Bronchial epithelial cell (primary cell): Measurements from ENCODE around the gene IGF1. TPM values are rescaled to one million over a fixed set of nuclear protein-coding genes. Genes with fewer than 3 reads are reported as not detected.
"Not testable (repeated sequence)": the region's sequence is repeated elsewhere in the genome, so short reads cannot be mapped to it uniquely, and the experiment has no call there.

Source experiments
- DNase-seq: peaks from one replicate; pipeline ENCODE4 v3.0.0-alpha.2; 2010; ENCODE audit warnings: low read depth
- FAIRE-seq: peaks from 2 replicates; lab custom pipeline; 2011; peaks lifted over from hg19 to GRCh38; lab: Jason Lieb, UNC
- H3K27me3 ChIP-seq: 2 replicates; pipeline ENCODE4 v1.5.1; 2011; ENCODE audit warnings: low read length; ENCODE audit not compliant: control insufficient read depth, insufficient read depth
- H3K36me3 ChIP-seq: 2 replicates; pipeline ENCODE4 v1.5.1; 2011; ENCODE audit warnings: low read length; ENCODE audit not compliant: control insufficient read depth, insufficient read depth
- H3K4me3 ChIP-seq: 2 replicates; pipeline ENCODE4 v1.5.1; 2011; ENCODE audit warnings: mild to moderate bottlenecking, low read depth, low read length, control low read depth
- total RNA-seq: library from RNA; depleted of rRNA; stranded (reverse); fragments of >200 nt; gene quantifications from 2 replicates; pipeline ENCODE4 v1.2.1, GENCODE V29; 2014
- TF ChIP-seq, protein P1 (sequence below): IDR thresholded peaks from 2 replicates; pipeline ENCODE4 v1.5.1; 2011; ENCODE audit warnings: mild to moderate bottlenecking, moderate library complexity, low read length, control low read depth, inconsistent platforms; ENCODE audit not compliant: insufficient read depth, severe bottlenecking

The IGF1 gene
- total RNA-seq, 1 donor from 2014 or later, result 0.26 TPM

- Histone ChIP-seq H3K27me3 (no peaks in the 10 kb centered on the region), H3K36me3 (no peaks in the 10 kb centered on the region), H3K4me3 (no peak overlapping the region)
- FAIRE-seq (no peak), DNase-seq (no peak)
- TF ChIP-seq, protein P1, sequence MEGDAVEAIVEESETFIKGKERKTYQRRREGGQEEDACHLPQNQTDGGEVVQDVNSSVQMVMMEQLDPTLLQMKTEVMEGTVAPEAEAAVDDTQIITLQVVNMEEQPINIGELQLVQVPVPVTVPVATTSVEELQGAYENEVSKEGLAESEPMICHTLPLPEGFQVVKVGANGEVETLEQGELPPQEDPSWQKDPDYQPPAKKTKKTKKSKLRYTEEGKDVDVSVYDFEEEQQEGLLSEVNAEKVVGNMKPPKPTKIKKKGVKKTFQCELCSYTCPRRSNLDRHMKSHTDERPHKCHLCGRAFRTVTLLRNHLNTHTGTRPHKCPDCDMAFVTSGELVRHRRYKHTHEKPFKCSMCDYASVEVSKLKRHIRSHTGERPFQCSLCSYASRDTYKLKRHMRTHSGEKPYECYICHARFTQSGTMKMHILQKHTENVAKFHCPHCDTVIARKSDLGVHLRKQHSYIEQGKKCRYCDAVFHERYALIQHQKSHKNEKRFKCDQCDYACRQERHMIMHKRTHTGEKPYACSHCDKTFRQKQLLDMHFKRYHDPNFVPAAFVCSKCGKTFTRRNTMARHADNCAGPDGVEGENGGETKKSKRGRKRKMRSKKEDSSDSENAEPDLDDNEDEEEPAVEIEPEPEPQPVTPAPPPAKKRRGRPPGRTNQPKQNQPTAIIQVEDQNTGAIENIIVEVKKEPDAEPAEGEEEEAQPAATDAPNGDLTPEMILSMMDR, result no peak
These were observed 109.2 kb downstream of the IGF1 start for GRCh38 chr12:102371165-102371564.

GRCh38 chr12:102369876-102370275 is 110.5 kb downstream of the IGF1 start:
- DNase-seq (no peak), FAIRE-seq (no peak)
- TF ChIP-seq, protein P1, result no peak
- Histone ChIP-seq H3K4me3 (no peak overlapping the region), H3K27me3 (no peaks in the 10 kb centered on the region), H3K36me3 (no peaks in the 10 kb centered on the region)

DNA sequence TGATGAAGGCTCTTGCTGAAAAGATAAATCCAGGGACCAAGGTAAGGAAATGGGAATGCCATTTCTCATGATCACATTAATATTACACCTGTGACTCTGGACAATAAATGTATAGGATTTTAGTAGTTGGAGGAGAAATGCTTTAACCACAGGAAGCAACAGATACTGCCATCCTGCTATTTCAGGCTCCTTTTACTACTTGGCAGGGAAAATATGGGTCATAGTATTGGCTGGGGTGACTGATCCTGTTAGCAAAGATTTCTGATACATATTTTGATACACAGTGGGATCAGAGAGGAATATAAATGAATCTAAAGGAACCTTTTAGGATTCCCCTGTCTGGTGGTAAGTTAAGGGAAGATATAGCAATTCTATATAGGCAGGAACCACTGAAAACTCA is 115.0 kb downstream of the IGF1 start:
- no peaks in the 10 kb centered on the region for H3K36me3 ChIP-seq
- no peak overlapping the region for H3K4me3 ChIP-seq
- FAIRE-seq, result no peak
- TF ChIP-seq, protein P1, result no peak
- DNase-seq, result no peak
- H3K27me3 ChIP-seq, result no peaks in the 10 kb centered on the region

DNA sequence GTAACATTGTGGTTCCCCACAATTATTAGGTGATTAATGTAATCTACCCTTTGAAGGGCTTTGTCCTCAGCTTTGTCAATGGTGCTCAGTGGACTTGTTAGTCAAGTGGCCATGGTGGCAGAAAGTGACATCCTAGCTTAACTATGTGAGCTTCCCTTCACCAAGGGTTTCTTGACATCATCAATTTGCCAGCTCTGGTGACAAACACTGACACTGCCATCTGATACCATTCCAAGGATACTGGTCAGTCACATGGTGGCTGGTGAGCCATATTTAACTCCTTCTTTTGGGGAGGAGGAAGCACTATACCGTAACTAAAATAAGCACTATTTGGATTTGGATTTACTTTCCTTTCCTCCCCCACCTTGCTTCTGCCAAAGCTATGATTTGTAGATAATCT is 115.7 kb downstream of the IGF1 start:
- H3K27me3 ChIP-seq, result no peaks in the 10 kb centered on the region
- FAIRE-seq (no peak), DNase-seq (no peak)
- TF ChIP-seq, protein P1, result no peak
- no peak overlapping the region for H3K4me3 ChIP-seq
- no peaks in the 10 kb centered on the region for H3K36me3 ChIP-seq

DNA sequence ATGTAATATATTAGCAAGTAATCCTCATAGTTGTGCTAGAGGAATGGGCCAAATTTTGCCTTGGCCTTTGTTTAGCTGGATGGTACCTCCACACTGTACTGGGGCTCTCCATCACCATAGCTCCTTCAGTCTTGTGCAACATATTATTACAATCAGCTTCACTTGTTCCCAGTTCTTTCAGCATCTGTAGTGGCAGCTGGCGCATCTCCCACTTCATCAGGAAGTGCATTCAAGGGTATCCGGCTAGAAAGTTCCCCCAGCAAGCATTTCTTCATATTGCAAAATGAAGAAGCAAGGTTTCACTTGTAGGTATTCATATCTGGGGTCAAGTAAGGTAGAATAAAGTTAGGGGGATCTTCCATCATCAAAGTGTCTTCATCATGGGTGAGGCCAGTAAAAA is 123.7 kb downstream of the IGF1 start:
- no peak for DNase-seq
- no peaks in the 10 kb centered on the region for H3K27me3 ChIP-seq
- no peak overlapping the region for H3K4me3 ChIP-seq
- no peak for FAIRE-seq
- TF ChIP-seq, protein P1, result no peak
- no peaks in the 10 kb centered on the region for H3K36me3 ChIP-seq

DNA sequence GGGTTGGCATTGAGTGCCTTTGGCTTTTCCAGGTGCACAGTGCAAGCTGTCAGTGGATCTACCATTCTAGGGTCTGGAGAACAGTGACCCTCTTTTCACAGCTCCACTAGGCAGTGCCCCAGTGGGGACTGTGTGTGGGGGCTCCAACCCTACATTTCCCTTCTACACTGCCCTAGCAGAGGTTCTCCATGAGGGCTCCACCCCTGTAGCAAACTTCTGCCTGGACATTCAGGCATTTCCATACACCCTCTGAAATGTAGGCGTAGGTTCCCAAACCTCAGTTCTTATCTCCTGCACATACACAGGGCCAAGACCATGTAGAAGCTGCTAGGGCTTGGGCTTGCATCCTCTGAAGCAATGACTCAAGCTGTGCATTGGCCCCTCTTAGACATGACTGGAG is 126.1 kb downstream of the IGF1 start:
- not testable (repeated sequence) for FAIRE-seq, H3K27me3 ChIP-seq, H3K36me3 ChIP-seq, DNase-seq, H3K4me3 ChIP-seq
